NCI-H2171 treated with DMSO at 0.1 percent for 48 hours (cell line): ENCODE data around the gene DRC1.

Experiments used
- DNase-seq: peaks from one replicate; lab custom pipeline; 2025; lab: John Stamatoyannopoulos, UW

Gene DRC1

DNA sequence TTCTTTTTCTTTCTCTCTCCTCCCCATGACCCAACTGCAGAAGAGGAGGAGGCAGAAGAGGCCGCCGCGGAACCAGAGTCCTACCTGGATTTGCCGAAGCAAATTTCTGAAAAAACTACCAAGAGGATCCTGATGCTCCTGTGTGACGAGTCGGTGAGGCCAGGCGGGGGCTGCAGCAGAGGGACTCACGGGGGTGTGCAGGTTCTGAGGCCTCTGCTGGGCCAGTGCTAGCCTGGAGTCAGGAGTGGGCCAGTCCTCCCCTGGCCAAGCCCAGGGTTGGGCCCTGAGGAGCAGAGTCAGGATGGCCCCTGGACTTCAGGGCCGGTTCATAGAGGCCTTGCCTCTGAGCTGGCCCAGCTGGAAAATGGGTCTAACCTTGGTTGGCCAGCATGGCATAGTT, 46.9 kb downstream of the DRC1 start:
- no peak for DNase-seq

DNA sequence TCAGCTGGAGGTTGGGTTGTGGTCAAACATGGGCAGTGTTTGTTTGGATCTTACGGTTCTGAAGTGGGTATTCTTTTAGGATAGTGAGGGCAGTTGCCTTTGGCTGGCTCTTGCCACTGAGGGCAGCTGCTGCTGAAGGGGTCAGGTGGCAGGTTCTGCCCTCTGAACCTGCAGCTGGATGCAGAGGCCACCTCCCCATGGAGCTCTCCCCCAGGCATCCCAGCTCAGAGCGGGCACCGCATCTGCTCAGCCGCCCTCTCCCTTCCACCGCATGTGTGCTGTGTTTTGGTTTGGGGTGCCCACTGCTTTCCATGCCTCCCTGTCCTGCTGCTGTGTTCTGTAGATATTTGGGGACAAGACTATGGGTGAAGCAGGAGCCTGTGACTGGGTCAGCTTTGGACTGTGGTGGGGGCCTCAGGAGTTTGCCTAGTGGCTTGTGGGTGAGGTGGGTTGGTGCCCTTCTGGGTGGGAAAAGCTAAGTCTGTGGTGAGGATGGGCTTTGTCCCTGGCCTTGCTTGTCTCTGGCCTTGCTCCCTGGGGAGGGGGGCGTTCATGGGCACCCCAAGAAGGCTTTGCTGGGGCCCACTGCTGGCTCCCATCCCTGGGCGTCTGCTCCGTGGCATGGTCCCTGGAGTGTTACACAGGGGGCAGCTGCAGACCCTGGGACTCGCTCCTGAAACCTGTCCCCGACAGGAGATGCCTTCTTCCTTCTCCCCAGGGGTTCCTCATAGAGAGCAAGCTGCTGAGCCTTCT, 47.7 kb downstream of the DRC1 start:
- no peak for DNase-seq

DNA sequence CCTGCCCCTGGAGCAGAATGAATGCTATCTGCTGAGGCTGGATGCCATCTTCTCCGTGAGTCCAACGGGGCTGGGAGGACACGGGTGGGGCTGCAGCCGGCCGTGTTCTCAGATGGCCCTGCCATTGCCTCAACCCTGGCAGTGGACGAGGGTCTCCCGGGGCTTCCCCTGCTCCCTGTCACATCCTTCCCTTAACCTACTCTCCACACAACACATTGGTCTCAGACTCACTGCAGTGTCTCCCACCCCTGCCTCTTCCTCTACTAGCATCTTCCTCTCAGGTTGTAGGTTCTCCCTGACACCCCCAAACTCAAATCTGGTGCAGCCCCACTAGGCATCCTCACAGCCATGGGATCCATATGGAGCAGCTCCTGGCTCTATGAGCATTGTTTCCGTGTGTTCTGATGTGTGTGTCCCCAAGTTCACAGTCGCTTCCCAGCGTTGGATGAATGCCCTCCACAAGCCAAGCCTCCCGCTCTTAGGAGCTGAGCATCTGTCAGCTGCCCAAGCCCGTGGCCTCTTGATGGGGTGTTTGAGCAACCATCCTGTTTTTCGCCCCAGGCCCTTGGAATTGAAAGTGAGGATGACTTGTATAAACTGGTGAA, 48.4 kb downstream of the DRC1 start:
- DNase-seq: no peak

DNA sequence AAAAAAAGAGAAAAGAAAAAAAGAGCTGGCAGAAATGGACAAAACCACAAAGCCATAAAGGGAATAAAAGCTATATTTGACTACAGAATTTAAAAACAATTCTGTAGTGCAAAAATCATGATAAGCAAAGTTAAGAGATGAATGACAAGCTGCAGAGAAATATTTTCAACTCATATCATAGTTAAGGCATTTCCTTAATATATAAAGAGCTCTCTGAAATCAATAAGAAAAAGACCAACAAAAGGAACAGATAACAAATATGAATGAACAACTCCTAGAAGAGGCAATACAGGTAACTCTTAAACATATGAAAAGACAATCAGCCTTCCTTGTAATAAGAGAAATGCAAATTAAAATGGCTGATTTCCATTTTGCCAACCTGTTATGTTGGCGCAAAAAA, 50.0 kb downstream of the DRC1 start:
- no peak for DNase-seq

DNA sequence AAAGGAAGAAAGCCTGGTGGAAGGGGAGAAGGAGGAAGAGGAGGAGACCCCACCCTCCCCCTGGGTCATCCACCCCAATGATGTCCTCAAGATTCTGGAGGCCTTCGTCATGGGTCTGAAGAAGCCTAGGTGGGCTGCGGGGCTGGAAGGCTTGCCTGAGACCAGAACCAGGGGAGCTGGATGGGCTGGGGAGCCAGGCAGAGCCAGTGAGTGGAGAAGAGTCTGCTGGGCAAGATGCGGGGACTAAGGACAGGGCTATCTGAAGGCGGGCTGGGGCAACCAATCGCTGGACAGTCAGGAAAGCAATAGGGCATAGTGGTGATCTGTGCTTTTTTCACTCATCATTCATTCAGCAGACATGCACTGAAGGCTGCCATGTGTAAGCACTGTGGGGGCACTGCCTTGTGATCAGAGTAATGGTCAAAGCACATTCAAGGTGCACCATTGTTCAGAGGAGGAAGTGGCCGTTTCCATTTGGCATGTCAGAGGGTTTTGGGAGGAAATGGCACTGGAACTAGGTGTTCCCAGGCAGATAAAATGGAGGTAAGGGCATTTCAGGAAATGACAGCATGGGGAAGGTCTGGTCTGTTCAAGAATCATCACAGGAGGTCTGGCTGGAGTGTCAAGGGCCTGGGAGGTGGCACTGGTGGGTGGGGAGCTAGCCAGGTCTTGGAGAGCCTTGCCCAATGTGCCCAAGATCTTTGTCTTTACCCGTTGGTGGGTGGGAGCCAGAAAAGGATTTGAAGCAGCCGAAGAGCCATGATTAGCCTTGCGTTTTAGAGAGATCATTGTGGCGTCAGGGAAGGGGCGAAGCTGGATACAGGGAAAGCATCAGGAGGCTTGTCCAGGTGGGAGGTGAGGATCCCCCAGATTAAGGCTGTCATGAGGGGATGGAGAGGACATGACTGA, 52.0 kb downstream of the DRC1 start:
- no peak for DNase-seq

DNA sequence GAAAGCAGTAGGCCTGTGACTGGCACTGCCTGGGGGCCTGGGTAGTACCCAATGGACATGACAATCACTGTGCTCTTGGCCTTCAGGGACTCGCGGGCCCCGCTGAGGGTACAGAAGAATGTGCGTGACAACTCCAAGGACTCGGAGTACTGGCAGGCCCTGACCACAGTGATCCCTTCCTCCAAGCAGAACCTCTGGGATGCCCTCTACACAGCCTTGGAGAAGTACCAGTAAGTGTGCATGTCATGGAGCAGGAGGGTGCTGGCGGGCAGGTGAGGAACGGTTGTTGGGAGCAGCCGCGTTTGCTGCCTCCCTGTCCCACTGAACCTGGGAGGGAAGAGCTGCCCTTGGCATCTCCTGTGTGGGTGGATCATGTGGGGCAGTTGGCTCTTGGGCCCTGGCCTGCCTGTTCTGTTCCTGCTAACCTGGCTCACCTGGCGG, 52.9 kb downstream of the DRC1 start:
- DNase-seq: no peak

DNA sequence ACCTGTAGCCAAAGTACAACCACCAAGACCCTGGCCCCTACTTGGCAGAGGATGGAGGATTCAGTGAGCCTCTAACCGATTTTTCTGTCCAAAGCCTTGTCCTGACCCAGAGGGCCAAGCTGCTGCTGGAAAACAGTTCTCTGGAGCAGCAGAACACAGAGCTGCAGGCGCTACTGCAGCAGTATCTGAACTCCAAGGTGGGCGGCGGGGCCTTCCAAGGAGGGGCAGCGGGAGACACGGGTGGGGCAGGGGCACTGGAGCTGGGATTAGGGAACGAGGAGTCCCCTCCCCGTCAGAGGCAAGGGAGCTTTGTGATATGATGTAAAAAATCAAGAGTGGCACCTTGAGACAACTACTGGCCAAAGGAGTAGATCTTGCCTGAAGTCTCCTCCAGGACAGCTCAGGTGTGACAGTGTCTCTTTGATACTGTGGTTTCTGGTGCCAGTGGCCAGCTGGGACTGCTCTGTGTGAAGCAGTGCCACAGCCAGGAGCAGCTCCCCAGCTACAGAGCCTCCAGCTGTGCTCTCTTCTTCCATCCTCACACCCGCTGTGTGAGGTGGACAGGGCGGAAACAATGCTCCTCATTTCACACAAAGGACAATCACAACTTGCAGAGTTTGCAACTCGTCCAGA, 53.4 kb downstream of the DRC1 start:
- no peak for DNase-seq

DNA sequence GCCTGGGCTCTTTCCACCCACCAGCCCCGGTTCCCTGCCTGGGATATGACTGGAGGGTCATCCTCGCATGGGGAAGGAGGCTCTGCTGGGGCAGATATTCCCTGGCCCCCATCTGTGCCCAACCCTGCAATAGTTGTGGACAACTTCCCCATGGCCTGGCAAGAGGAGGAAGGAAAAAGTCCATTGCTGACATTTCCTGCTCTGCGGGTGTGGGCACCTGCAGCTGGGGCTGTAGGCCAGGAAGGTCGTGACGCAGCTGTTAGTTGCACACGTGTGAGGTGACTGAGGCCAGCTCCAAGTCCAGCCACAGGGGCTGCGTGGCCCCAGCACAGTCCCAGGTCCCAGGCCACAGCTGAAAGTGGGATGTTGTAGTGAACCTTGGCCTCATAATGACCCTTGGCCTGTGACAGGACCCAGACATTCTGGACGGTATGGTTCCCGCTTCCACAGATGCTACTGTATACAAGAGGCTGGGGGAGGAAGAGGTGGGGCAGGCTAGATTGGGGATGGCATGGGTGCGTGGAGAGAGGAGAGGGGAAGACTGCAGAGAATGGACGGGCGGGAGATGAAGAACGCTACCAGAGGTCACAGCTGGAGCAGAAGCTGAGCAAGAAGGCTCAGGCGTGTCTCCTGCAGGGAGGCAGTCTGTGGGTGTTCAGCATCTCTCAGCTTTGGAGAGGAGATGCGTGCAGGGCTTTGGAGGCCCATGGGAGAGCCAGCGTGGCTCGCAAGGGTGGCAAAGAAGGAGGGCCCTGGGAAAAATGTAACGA, 54.1 kb downstream of the DRC1 start:
- no peak for DNase-seq

DNA sequence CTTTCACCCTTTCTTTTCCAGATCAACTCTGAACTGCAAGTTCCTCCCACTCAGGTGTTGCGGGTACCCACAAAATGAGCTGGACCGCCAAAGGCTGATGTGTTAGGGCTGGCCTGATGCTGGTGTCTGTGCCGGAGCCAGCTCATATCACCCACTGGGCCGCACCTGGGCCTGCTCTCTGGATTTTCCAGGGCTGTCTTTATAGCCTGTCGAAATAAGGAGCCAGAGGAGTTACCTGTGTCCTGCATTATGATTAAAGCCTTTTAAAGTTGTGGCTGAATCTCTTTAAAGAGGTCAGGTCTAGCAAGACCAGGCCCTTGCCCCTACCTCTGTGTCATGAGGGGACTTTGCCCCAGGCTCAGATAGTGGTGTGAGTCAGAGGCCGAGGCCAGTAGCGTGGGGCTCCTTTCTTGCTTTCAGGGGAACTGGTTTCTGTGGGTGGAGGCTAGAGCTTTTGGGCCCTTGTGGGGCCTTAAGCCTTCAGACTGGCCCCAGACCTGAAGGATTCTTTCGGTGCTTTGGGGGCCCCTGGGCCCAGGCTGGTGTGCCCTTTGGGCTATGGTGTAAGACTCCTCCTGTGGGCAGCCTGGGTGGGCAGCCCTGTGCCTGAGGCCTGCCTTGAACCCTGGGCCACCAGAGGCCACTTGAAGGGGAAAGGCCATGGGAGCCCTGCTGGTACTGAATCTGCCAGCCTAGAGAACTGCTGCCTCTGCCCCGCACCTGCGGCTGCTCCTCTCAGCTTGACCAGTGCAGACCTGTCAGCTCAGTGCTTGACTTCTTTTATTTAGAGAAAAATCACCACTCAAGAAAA, 54.9 kb downstream of the DRC1 start:
- DNase-seq: no peak

DNA sequence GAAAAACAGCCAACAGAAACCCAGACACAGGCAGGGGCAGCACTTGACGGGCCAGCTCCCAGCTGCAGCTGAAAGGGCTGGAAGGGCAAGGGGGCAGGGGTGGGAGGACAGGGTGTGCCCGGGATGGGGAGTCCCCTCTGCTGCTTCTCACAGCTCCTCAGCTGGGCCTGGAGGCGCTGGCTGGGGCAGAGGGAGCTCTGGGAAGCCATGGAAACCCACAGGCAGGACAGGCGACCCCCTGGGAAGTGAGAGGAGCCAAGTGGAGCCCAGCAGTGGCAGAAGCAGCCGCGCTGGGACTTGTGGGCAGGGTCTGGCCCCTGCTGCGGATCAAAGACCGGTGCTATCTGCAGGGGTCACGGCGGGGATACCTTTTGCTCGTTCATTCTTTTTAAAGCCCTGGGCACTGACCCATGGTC, 55.5 kb downstream of the DRC1 start:
- no peak for DNase-seq

DNA sequence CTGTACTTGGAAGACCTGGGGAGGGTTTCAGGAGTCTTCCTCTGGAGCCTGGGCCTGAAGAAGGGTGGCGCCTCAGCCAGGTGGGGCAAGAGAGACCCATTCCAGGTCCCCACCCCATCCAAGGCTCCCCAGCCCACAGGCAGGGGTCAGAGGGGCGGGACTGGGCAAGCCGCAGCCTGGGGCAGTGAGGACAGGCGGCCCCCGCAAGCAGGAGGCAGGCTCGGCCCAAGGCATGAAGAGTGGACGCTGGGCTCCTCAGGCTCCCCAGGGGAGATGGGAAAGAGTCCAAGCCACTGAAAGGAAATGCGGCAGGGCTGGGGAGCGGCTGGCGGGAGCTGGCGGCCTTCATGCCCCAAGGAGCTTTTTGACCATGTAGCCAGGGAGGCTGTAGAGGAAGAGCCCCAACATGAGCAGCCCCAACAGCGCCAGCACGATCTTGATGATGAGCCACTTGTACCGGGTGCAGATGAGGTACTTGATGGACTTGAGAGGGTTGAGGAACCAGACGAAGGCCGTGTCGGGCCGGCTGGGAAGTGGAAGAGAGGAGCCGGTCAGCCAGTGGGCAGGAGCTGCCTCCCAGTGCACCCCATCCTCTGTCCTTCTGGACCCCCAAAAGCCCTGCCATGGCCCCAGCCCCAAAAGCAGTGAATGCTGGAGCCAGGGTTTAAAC, 56.1 kb downstream of the DRC1 start:
- DNase-seq: no peak

DNA sequence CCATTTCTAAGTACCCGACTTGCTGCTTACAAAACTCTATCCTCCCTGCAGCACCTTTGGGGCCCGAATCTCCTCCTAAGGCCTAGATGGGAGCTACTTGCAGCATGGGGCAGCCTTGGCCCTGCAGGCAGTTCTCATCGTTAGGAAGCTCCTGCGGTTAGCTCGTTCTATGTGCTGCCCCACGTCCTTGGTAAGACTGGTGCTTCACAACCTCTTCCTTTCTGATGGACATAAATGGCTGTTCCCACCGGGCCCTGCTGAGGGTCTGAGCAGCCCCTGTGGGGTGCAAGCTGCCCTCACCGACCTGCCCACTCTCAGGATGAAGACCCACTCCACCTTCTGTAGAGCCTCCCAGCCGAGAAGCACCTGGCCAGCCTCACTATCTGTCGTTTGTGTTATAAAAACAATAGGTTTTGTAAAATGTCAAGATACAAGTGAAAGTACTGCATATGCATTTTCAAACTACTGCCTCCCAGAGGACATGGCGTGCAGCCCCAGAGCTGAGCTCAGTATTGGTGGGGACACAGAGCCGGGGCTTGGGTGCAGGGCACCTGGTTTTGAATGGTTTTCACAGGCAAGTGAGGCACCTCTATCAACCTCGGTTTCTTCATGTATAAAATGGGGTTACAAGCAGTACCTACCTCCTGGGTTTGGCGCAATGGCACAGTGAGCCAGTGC, 56.8 kb downstream of the DRC1 start:
- DNase-seq: no peak

DNA sequence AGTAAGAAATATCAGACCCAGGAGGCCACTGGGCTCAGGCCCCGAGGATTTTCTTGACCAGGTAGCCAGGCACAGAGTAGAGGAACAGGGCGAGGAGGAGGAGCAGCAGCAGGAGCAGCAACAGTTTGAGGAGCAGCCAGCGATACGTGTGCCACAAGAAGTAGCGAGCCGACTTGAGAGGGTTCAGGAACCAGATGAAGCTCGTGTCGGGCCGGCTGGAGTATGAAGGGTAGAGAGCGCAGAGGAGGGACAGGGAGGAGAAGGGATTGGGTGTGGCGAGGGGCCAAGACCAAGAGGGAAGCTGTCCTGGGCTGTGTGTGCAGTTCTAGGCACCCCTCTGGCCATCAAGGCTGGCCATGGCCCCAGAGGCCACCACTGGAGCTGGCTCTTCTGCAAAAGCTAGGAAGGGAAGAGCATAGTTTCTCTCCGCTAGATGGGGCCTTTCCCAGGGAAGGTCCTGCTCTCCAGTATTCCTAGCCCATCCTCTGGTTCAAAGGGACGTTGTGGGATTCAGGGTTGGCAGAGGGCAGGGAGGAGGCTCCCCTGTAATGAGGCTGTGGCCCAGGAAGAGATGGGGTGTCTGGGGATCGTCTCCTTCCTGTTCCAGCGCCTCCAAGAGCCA, 58.4 kb downstream of the DRC1 start:
- no peak for DNase-seq

DNA sequence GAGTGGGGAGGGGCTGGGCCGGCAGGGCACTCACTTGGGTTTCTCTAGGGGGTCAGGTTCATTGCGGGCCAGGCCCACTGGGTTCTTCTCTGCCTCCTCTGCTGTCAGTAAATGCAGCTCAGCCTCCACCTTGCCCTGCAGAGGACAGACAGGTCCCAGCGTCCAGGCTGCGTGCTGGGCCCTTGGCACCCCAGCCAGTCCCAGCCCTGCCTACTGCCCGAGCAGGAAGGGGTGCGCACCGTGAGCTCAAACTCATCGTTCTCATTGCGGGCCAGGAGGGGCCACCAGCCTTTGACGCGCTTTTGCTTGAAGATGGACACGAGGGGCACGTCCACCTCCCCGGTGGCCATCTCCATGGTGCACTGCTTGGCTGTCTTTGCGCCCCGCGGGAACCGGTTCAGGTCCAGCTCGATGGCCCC, 58.9 kb downstream of the DRC1 start:
- no peak for DNase-seq

DNA sequence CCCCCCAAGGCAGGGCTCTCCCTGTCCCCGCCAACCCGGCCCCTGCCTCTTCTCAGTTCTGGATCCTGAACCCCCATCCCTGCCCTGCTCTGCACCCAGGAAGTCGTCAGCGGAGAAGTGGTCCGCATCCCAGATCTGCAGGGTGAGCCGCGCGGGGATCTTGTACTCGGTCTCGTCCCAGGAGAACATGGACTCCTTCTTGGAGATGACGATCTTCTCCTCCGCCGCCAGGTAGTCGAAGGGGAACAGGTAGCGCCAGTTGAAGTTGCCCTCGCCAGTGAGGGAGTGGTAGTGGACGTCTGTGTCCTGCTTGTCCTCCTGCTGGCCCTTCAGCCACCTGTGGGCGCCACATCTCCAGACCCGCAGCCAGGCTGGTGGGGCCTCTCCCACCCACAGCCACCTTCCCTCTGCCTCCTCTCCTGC, 59.9 kb downstream of the DRC1 start:
- DNase-seq: no peak

DNA sequence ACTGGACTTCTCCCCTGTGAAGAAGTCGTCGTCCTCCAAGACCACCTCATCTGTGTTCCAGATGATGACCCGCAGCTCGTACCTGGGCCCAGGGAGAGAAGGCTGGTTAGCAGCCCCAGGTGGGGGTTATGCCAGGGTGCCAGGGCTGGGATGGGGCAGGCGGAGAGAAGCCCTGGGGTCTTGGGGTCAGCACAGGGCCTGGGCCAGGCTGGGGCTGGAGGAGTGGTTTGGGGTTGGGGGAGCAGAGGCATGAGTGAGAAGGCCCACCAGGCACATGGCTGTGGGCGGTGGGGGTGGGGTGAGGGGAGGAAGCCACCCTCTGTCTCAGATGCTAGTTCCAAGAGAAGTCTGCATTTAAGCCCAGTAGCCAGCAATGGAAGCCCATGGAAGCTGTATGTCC, 60.4 kb downstream of the DRC1 start:
- no peak for DNase-seq

DNA sequence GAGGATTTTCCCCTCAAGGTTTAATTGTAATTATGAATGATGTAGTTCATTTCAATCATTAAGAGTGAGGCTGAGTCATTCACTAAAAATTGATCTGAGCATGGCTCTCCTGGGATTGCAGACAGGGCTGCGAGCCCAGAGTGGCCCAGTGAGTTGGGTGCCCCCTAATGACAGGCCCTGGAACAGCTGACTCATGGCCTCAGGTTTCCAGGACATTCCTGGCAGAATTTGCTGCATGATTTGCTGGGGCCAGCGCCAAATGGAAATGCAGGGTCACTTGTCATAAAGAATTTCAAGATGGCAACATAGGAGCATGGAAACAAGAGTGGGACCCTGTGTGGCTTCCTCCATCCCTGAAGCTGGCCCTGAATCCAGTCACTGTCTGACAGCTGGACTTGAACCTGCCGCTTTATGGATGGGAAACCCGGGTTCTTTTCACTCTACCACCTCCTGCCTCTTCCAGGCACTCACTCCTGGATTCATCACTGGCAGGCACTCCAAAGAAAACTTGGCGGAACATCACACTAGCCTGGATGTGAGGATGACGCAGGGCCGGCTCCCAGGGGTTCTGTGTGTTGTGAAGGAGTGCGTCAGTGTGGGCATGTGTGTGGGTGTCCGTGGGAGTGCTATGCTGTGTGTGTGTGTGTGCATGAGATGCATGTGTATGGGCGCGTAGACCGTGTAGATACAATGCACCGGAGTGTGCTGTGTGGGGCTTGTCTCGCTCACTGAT, 61.0 kb downstream of the DRC1 start:
- DNase-seq: peak; percentile 20
